H1 (cell line): ENCODE data around the gene ASB13. TPM values are rescaled to one million over a fixed set of nuclear protein-coding genes. Genes with fewer than 3 reads are reported as not detected.
A peak's percentile ranks its signal among the peaks of the same experiment; 100 is the strongest.

Experiments used
- CTCF ChIP-seq, 3 experiments: IDR thresholded peaks; 1 replicate in 2 of 3; 2 replicates in 1 of 3; pipeline versions ENCODE4 v1.5.1 to v1.6.1; 2011; ENCODE audit warnings: low read length in 3 of 3, mild to moderate bottlenecking in 3 of 3, inconsistent platforms in 2 of 3, low read depth in 1 of 3, moderate library complexity in 1 of 3; ENCODE audit not compliant: insufficient read depth in 1 of 3; ENCODE audit errors: control extremely low read depth in 1 of 3
- RAD21 ChIP-seq, 2 experiments: IDR thresholded peaks in 1 of 2; conservative IDR thresholded peaks in 1 of 2; 2 replicates each; pipeline ENCODE4 v1.6.1; 2011; ENCODE audit warnings: low read depth in 2 of 2, low read length in 2 of 2, improper control_type of control experiment in 1 of 2, inconsistent platforms in 1 of 2, mild to moderate bottlenecking in 1 of 2, moderate library complexity in 1 of 2
- polyA plus RNA-seq, 7 experiments: library from polyadenylated mRNA; depleted of rRNA in 3 of 7; stranded (reverse) in 5 of 7; unstranded in 2 of 7; fragments of >200 nt in 5 of 7; fragments of 200-250 nt in 2 of 7; gene quantifications; 1 replicate in 5 of 7; 2 replicates in 1 of 7; 4 replicates in 1 of 7; pipeline versions ENCODE4 v1.2.1 to v1.2.3, GENCODE V29; 2011 to 2013; ENCODE audit warnings: missing spikeins in 2 of 7, mixed read lengths in 2 of 7
- total RNA-seq: library from RNA; stranded (reverse); fragmentation: NEBNext Ultra II Directional; extraction: Animal tissue kit (Norgen Biotek cat#: 25700); gene quantifications from 2 replicates; pipeline ENCODE4 v1.2.1, GENCODE V29; 2021

Gene ASB13
- total and polyA plus RNA-seq, 2 of the 8 experiments (the other 6 are each of a cell fraction or from before 2014, with no cell fraction given) = 12.3 to 20.2 TPM

DNA sequence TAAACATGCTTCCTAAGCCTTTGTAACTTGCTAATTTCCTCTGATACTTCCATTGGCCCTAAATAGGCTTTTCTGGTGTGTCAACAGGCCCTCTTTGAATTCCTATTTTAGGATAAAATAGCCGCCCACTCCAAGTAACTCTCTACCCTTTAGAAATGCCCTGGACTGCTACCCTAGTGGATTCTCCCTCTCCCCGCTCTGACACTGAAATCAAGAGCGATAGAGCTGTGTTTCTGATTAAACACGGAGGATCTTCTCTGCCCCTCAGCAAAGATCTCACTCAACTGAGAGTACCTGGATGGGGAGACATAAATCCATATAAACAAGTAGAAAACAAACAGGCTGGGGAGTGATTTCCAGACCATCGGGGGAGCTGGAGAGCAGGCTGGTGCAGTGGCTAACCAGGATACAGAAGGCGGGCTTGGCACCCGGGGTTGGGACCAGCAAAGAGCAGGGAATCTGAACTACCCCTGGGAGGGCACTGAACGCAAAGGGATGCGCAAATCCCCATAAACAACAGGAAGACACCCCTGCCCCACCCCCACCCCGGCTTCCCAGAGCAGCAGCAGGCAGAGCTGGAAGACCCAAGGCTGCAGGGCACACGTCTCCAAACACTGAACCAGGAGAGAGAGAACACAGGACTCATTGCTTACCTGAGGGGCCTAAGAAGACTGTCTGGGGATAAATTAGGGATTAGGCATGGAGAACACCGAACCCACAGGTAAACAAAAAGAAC lies 2.5 kb downstream of the ASB13 start (continued):
- TF ChIP-seq CTCF (IDR thresholded peaks at IDR 0.05; ENCODE audit: control extremely low read depth in 1 of 3, insufficient read depth in 1 of 3, low read depth in 1 of 3, low read length in 3 of 3) = peak in 1 of 3 experiments; percentile 28; a peak in 1 of 4 replicates
- TF ChIP-seq RAD21 (IDR thresholded peaks at IDR 0.05 in 1 of 2, conservative IDR thresholded peaks at IDR 0.05 in 1 of 2; ENCODE audit: low read depth in 2 of 2, low read length in 2 of 2) = 0 out of 4 replicates have a peak, but pooled peaks of 1 of the 2 experiments have one; percentile 5
